ENCODE data around the gene MKNK1.

DNA sequence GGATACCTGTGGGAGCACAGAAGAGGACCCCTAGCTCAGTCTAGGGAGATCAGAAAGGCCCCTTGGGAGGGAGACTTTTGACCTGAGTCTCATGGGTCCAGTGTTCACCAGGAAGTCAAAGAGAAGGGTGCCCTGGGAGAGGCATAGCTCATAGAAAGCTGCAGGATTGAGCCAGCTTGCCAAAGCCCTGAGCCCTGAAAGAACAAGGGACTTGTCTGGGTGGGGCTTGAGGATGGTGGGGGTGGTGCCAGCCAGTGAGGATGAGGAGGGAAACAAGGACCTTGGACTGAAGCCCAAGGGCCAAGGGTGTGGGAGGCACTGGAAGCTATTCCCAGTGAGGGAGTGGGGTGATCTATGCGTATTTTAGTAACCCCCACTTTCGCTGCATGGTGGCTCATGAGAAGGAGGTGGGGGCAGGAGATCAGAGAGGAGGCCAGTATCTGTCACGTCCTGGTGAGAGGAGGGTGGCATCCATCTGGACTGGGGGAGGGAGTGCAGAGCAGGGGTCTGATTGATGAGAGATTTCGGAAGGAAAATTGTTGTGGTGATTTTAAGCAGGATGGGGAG lies 86.1 kb downstream of the MKNK1 start:
- TF ChIP-seq CTCF (optimal IDR thresholded peaks at IDR 0.05 in 1 of 3, IDR thresholded peaks at IDR 0.05 in 1 of 3, conservative IDR thresholded peaks at IDR 0.05 in 1 of 3; ENCODE audit: extremely low read depth in 1 of 3, insufficient read depth in 2 of 3, low read length in 3 of 3) (no peak), EZH2 (IDR thresholded peaks at IDR 0.05; ENCODE audit: low read length) (no peak)
